GM23338 (cell line): Measurements from ENCODE around the gene PARD6B. TPM values are rescaled to one million over a fixed set of nuclear protein-coding genes. Genes with fewer than 3 reads are reported as not detected.

ENCODE experiments used
- ATAC-seq: fragments of 200-7000 bp; cut with Tn5 transposase; 3 replicates; pipeline ENCODE4 v1.9.1; 2020
- DNase-seq: peaks from one replicate; pipeline ENCODE4 v3.0.0-alpha.2; 2015; ENCODE audit warnings: low spot score
- H2AFZ ChIP-seq: fragments of 200-600 bp; sonication (generic); 2 replicates; pipeline ENCODE4 v1.8.0; 2016; ENCODE audit warnings: antibody characterized with exemption, mild to moderate bottlenecking, moderate library complexity
- H3F3A ChIP-seq: fragments of 200-600 bp; sonication (generic); replicated peaks from 2 replicates; pipeline ENCODE4 v1.8.0; 2017; ENCODE audit warnings: antibody characterized with exemption, mixed run types, low read depth
- H3K27ac ChIP-seq: fragments of 200-600 bp; sonication (generic); 2 replicates; pipeline ENCODE4 v1.6.1; 2016; ENCODE audit warnings: low read depth
- H3K27me3 ChIP-seq: fragments of 200-600 bp; sonication (generic); 2 replicates; pipeline ENCODE4 v1.8.0; 2016; ENCODE audit warnings: mild to moderate bottlenecking, mixed run types, moderate library complexity; ENCODE audit not compliant: insufficient read depth
- H3K36me3 ChIP-seq: fragments of 200-600 bp; sonication (generic); 2 replicates; pipeline ENCODE4 v1.8.0; 2016; ENCODE audit warnings: mild to moderate bottlenecking; ENCODE audit not compliant: insufficient read depth
- H3K4me1 ChIP-seq: fragments of 200-600 bp; sonication (generic); 2 replicates; pipeline ENCODE4 v1.8.0; 2016; ENCODE audit warnings: mild to moderate bottlenecking, moderate library complexity; ENCODE audit not compliant: insufficient read depth
- H3K4me2 ChIP-seq: fragments of 200-600 bp; sonication (generic); 2 replicates; pipeline ENCODE4 v1.7.1; 2017; ENCODE audit warnings: mixed run types
- H3K4me3 ChIP-seq: fragments of 200-600 bp; sonication (generic); 2 replicates; pipeline ENCODE4 v1.6.1; 2016; ENCODE audit warnings: mixed run types
- H3K79me2 ChIP-seq: fragments of 200-600 bp; sonication (generic); replicated peaks from 2 replicates; pipeline ENCODE4 v1.8.0; 2017; ENCODE audit warnings: mild to moderate bottlenecking; ENCODE audit not compliant: insufficient read depth
- H3K9me2 ChIP-seq: fragments of 200-600 bp; sonication (generic); 2 replicates; pipeline ENCODE4 v1.8.0; 2017; ENCODE audit not compliant: insufficient read depth
- H4K20me1 ChIP-seq: fragments of 200-600 bp; sonication (generic); replicated peaks from 2 replicates; pipeline ENCODE4 v1.8.0; 2017; ENCODE audit warnings: mild to moderate bottlenecking; ENCODE audit not compliant: insufficient read depth
- H3K27ac Mint-ChIP-seq: 2 replicates; pipeline ENCODE4 v1.8.0; 2020; ENCODE audit warnings: inconsistent platforms, mild to moderate bottlenecking, moderate library complexity, mixed read lengths
- H3K27me3 Mint-ChIP-seq: 3 replicates; pipeline ENCODE4 v1.8.0; 2022; ENCODE audit warnings: low read depth, mild to moderate bottlenecking, moderate library complexity, mixed read lengths, inconsistent platforms; ENCODE audit not compliant: insufficient read depth, poor library complexity
- H3K36me3 Mint-ChIP-seq: 3 replicates; pipeline ENCODE4 v1.8.0; 2021; ENCODE audit warnings: low read depth, mild to moderate bottlenecking, inconsistent platforms, moderate library complexity, mixed read lengths
- H3K4me1 Mint-ChIP-seq: 3 replicates; pipeline ENCODE4 v1.8.0; 2020; ENCODE audit warnings: mild to moderate bottlenecking, inconsistent platforms, mixed read lengths
- H3K4me3 Mint-ChIP-seq: 3 replicates; pipeline ENCODE4 v1.8.0; 2021; ENCODE audit warnings: moderate library complexity, mild to moderate bottlenecking, inconsistent platforms, mixed read lengths
- H3K9me3 Mint-ChIP-seq: 3 replicates; pipeline ENCODE4 v1.8.0; 2020; ENCODE audit warnings: moderate library complexity, mild to moderate bottlenecking, inconsistent platforms, mixed read lengths
- CREB1 ChIP-seq: fragments of 250-450 bp; sonication (Bioruptor Pico); IDR thresholded peaks from 2 replicates; pipeline ENCODE4 v1.5.0; 2020; ENCODE audit warnings: low read depth, mild to moderate bottlenecking, moderate library complexity
- CTCF ChIP-seq, 2 experiments: fragments of 200-600 bp in 1 of 2; sonication (generic) in 1 of 2; conservative IDR thresholded peaks; 2 replicates each; pipeline versions ENCODE4 v1.5.1 to v1.6.1; 2016 to 2017; ENCODE audit warnings: antibody characterized with exemption in 2 of 2, low read depth in 2 of 2, mild to moderate bottlenecking in 2 of 2, moderate library complexity in 1 of 2
- EZH2 ChIP-seq: fragments of 200-600 bp; sonication (generic); IDR thresholded peaks from one replicate; pipeline ENCODE4 v1.8.0; 2017; ENCODE audit warnings: antibody characterized with exemption, mild to moderate bottlenecking, low read depth; ENCODE audit not compliant: unreplicated experiment
- EZH2phosphoT487 ChIP-seq: fragments of 200-600 bp; sonication (generic); IDR thresholded peaks from one replicate; pipeline ENCODE4 v1.8.1; 2018; ENCODE audit warnings: antibody characterized with exemption; ENCODE audit not compliant: unreplicated experiment
- JUNB ChIP-seq: IDR thresholded peaks from one replicate; pipeline ENCODE4 v1.6.1; 2016; ENCODE audit warnings: antibody characterized with exemption; ENCODE audit not compliant: unreplicated experiment
- NANOG ChIP-seq: IDR thresholded peaks from 2 replicates; pipeline ENCODE4 v1.6.1; 2016; ENCODE audit warnings: antibody characterized with exemption, borderline replicate concordance
- POLR2AphosphoS5 ChIP-seq: IDR thresholded peaks from 2 replicates; pipeline ENCODE4 v1.6.1; 2016; ENCODE audit warnings: antibody characterized with exemption, low read depth
- STAT1 ChIP-seq: IDR thresholded peaks from one replicate; pipeline ENCODE4 v1.6.1; 2016; ENCODE audit warnings: antibody characterized with exemption; ENCODE audit not compliant: unreplicated experiment
- ZNF114 ChIP-seq: fragments of 250-450 bp; sonication (Bioruptor Pico); IDR thresholded peaks from 2 replicates; pipeline ENCODE4 v1.5.0; 2020; ENCODE audit warnings: mild to moderate bottlenecking, moderate library complexity
- ZNF331 ChIP-seq: fragments of 250-450 bp; sonication (Bioruptor Pico); IDR thresholded peaks from 2 replicates; pipeline ENCODE4 v1.5.0; 2020; ENCODE audit warnings: low read depth, mild to moderate bottlenecking, moderate library complexity
- polyA plus RNA-seq: library from polyadenylated mRNA; unstranded; fragments of >200 nt; fragmentation: Nextera tagmentation; extraction: Ambion mirVana; gene quantifications from 2 replicates; pipeline ENCODE4 v1.2.1, GENCODE V29; 2016
- total RNA-seq: library from RNA; depleted of rRNA; stranded (reverse); fragments of >200 nt; shearing (Covaris generic); gene quantifications from 2 replicates; pipeline ENCODE4 v1.2.3, GENCODE V29; 2014

The PARD6B gene
- total and polyA plus RNA-seq, 2 experiments from 2014 or later, result 23.5 to 29.2 TPM

- no peak for ATAC-seq
Observed at GRCh38 chr20:50787181-50787580, 55.8 kb downstream of the PARD6B start.

GRCh38 chr20:50788045-50788991, 56.9 kb downstream of the PARD6B start:
- no peaks in the 10 kb centered on the region for H3K9me2 ChIP-seq
- DNase-seq (no peak), ATAC-seq (no peak)
- no peaks in the 10 kb centered on the region for H3K27me3 ChIP-seq
- H3K4me3 ChIP-seq, result no peak overlapping the region
- H3K4me3 Mint-ChIP-seq, result no peak overlapping the region
- H3K36me3 ChIP-seq, result no peaks in the 10 kb centered on the region
- peaks cover 12% of the 10 kb centered on the region for H3K9me3 Mint-ChIP-seq
- H3K27ac ChIP-seq, result no peak overlapping the region
- peaks cover 14% of the 10 kb centered on the region for H3K4me1 ChIP-seq
- no peaks in the 10 kb centered on the region for H3K79me2 ChIP-seq
- no peaks in the 10 kb centered on the region for H4K20me1 ChIP-seq
- H3K4me2 ChIP-seq, result no peak overlapping the region
- H3K27me3 Mint-ChIP-seq, result peaks cover 6% of the 10 kb centered on the region
- peaks cover 2% of the 10 kb centered on the region; the same call in 2 of the 3 replicates for H3K36me3 Mint-ChIP-seq
- H2AFZ ChIP-seq, result peak overlapping the region; percentile 38; the same call in 1 of the 2 replicates
- peaks cover 13% of the 10 kb centered on the region for H3K4me1 Mint-ChIP-seq
- 0 out of 2 replicates have a peak, but pooled peaks cover 2% of the 10 kb centered on the region for H3F3A ChIP-seq
- H3K27ac Mint-ChIP-seq, result no peak overlapping the region
- peak; percentile 45 to 63 for TF ChIP-seq CTCF (conservative IDR thresholded peaks at IDR 0.05; ENCODE audit: low read depth in 2 of 2)
- TF ChIP-seq EZH2, result no peak
- TF ChIP-seq POLR2AphosphoS5, result no peak
- TF ChIP-seq STAT1, result no peak
- TF ChIP-seq EZH2phosphoT487, result no peak

More at GRCh38 chr20:50787181-50787580, 55.8 kb downstream of the PARD6B start:
- H3K9me2 ChIP-seq, result no peaks in the 10 kb centered on the region
- no peak overlapping the region for H3K4me3 ChIP-seq
- Mint-ChIP-seq H3K4me1 (peaks cover 7% of the 10 kb centered on the region; the same call in 2 of the 3 replicates), H3K27me3 (peaks cover 6% of the 10 kb centered on the region), H3K9me3 (peaks cover 18% of the 10 kb centered on the region), H3K4me3 (no peak overlapping the region), H3K36me3 (peaks cover 4% of the 10 kb centered on the region; the same call in 2 of the 3 replicates), H3K27ac (no peak overlapping the region)
- no peak overlapping the region for H3K27ac ChIP-seq
- H4K20me1 ChIP-seq, result no peaks in the 10 kb centered on the region
- H3K4me2 ChIP-seq, result no peak overlapping the region
- no peaks in the 10 kb centered on the region for H3K79me2 ChIP-seq
- DNase-seq, result no peak
- TF ChIP-seq CREB1 (CRISPR knock-in tag), result no peak
- TF ChIP-seq ZNF331 (CRISPR knock-in tag), result no peak
- no peak for TF ChIP-seq ZNF114 (CRISPR knock-in tag)
- no peak for TF ChIP-seq JUNB
- TF ChIP-seq EZH2phosphoT487, result no peak
- no peak for TF ChIP-seq NANOG
- no peaks in the 10 kb centered on the region for H3K27me3 ChIP-seq
- H3K4me1 ChIP-seq, result peaks cover 12% of the 10 kb centered on the region
- no peaks in the 10 kb centered on the region for H3K36me3 ChIP-seq
- 0 out of 2 replicates have a peak overlapping the region, but pooled peaks have one; percentile 35 for H2AFZ ChIP-seq
- H3F3A ChIP-seq, result 0 out of 2 replicates have a peak, but pooled peaks cover 2% of the 10 kb centered on the region
